HG03103 (cell line): Measurements from ENCODE around the gene ENOX1.

Source experiments
- ATAC-seq: cut with Tn5 transposase; IDR thresholded peaks from one replicate; pipeline ENCODE4 v1.9.1; 2021; ENCODE audit warnings: low read depth; ENCODE audit not compliant: unreplicated experiment

The ENOX1 gene

GRCh38 chr13:43785650-43786471 lies 911 bp downstream of the ENOX1 start:
- no peak for ATAC-seq

DNA sequence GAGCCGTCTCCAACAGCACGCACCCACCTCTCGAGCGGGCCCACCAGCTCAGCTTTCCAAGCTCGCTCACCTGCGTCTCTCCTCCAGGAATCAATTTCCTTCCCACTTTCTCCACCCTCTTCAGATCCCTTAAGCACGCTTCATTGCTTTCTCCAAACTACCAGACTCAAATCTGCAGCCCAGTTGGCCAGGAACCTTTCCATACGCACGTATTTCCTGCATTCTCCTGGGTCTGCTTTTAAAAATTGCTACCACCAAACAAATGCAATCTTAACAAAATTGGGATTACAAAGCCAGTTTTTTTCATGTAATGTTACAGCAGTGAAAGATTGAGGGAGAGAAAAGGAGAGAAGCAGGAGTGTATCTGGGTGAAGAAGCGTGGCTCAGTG lies 1.5 kb downstream of the ENOX1 start:
- ATAC-seq, result no peak

DNA sequence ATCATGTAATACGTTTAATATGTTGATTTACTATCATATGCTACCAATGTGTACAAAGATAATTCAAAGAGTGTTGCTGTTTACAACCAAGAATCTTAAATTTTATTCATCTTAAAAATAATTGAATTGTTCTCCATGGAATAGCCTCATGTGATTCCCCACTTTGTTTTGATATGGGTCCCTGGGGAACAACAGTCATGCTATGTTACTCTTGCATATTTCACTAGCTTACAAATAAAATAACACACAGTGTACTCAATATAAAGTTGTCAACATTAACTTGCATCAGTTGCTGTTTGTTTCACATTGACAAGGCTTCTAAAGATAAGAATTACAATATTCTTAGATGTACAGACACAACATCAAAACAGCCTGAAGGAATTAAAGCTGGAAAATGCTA lies 2.3 kb downstream of the ENOX1 start:
- ATAC-seq, result no peak

GRCh38 chr13:43783820-43784219 lies 3.0 kb downstream of the ENOX1 start:
- no peak for ATAC-seq

DNA sequence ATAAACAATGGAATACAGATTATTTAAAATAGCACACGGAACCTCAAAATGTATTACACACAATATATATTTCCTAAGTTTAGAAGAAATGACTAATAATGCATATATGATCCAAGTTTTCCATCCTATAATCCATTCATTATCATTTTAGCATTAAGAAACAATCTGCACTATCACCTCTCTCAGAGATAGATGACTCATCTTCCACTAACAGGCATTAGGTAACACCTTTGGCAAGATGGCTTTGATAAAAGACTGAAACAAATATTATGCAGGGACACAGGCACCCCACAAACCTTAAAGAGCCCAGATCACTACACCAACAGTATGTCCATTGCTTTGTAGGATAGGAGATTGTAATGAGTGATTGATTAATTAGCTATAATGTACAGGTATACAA lies 4.1 kb downstream of the ENOX1 start:
- no peak for ATAC-seq

DNA sequence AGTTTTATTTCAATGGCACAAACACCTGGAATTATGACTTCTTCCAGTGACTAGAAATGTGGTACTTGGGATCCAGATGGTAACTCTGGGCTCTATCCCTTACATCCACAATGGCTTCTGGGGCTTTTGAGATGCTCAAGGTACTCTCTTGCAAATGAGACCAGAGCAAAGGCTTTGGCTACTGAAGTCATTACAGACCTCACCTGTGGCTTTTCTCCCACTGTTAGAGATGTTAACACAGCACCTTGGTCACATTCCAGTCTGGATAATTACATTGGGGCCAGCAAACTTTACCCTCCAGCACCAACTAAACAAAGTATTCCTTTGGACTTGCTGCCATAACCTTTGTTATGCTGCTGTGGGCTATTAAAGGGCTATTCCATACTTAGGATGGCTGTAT lies 6.1 kb downstream of the ENOX1 start:
- no peak for ATAC-seq

GRCh38 chr13:43776501-43777079 lies 10.2 kb downstream of the ENOX1 start:
- no peak for ATAC-seq

DNA sequence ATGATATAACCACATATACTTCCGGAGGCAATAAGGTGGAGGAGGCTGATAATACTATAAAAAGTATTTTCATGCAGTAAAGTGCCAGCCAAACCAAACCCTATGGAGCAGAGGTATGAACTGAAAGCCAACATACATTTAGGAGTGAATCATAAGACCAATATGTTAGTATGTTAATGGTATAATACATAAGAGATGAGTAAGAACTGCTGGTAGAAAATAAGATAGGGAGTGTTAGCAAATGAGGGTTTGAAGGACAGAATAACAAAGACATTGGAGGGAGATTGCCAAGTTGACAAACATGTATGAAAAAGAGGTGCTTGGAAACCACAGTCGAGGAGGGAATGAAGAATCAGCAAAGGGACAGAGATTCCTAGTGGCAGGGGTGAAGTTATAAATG lies 10.8 kb downstream of the ENOX1 start:
- ATAC-seq, result no peak

DNA sequence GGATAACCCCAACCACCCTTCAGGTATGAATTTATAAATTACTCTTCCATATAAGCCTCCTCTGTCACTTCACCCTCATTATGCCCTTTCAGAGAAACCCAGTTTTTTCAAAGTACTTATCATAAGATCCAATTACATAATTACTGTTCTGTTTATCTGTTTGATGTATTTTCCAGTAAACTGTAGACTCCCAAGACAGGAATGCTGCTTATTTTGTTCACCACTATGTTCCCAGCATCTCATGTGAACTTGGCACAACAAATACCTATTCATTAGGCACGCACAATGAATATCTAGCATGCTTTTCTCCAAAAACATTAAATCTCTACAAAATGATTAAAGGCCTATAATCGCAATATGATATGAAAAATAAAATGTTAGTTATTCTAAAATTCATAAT lies 13.2 kb downstream of the ENOX1 start:
- ATAC-seq, result no peak

DNA sequence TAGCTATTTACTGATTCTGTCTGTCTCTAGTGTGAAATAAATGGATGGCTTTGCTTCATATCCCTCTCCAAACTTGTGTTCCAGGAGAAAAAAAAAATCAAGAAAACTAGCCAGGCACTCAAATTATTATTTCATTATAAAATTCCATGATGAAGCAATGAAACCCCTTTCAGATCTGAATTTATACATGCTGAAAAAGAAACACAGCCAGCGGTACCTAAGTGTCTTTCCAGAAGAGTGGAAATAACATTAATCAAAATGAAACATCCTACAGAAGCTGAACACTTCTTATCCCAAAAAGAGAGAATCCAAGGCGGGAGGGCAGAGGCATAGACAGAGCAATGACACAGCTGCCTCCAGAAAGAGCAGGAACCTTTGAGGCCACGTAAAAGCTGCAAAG lies 15.9 kb downstream of the ENOX1 start:
- no peak for ATAC-seq

- no peak for ATAC-seq
These were observed 17.2 kb downstream of the ENOX1 start for GRCh38 chr13:43769529-43769928.

GRCh38 chr13:43767341-43767931 lies 19.3 kb downstream of the ENOX1 start:
- ATAC-seq, result no peak

DNA sequence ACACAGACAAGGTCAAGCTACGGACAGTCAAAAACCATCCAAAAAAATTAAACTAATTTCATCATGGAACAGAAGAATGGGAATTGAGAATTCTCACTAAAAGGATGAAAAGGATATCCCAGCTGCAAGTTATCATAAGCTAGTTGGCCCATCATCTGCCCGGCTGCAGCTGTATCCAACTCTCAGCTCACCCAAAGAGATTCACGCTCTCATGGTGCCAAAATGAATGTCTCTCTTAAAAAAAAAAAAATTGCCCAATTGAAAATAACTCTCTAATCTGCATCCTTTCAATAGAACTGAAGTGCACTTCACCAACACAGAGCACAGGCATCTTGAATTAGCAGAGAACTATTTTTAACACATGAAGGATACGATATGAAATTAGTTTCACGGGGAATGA lies 20.0 kb downstream of the ENOX1 start:
- no peak for ATAC-seq

DNA sequence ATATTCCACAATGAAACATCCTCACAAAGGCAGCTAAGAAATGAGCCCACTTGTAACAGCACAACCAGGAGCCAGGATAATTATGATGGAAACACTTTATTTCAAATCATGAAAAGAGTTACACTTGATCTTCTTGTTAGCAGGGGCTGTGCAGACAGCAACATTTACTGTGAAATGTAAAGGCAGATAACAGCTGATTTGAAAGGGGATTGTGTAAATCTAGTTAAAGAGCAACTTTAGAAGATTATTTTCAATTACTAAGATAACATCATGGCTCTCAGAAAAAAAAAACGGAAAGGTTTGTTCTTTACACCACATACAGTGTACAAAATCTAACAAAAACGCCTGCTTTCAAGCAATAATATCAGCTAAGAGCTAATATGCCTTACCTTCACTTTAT lies 22.4 kb downstream of the ENOX1 start:
- no peak for ATAC-seq

DNA sequence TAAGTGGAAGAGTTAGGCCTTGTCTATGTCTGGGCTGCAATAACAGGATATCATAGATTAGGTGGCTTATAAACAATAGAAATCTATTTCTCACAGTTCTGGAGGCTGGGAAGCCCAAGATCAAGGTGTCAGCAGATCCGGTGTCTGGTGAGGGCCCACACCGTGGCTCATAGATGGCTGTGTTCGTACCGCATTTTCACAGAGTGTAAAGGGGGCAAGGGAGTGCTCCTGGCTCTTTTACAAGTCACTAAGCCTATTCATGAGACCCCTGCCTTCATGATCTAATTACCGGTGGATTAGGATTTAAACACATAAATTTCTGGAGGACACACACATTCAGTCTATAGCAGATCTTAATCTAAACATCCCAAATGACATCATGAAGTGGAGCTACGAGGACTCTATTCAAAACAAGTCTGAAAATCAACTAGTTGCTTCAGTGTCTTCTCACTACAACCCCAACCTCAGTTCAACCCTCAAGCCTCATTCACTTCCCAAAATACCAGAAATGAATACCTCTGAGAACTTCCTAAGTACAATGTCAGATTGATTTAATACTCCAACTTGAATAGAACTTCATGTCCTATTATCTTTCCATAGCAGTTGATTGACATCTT lies 23.5 kb downstream of the ENOX1 start:
- no peak for ATAC-seq

DNA sequence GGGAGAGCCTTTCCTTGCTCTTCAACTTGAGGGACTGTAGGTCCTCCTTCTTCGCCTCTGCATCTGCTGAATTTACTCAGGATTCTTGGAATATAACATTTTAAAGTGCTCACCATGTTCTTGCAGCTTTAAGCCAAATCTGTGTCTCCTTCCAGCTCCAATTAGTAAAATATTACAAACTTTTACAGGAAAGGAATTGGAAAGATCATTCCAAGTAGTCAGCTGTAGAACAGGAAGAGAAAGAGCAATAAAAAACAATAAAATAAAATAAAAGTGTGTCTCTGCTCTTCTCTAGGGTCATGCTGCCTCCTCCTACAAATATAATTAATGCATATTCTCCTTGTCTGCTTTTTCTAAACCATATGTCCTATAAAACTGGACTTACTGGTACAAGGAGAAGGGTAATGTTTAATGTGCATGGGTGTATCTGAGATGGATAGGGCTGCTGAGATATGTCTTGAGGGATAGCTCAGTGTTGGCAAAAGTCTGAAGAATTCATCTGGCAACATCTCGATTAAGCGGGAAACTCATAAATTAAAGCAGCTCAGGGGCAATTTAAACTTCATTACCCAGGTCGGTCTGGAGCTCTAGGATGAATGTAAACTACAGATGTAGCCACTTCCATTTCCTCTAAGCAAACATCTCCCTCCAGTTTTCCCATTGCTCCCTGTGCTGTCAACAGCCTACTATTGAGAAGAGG lies 25.0 kb downstream of the ENOX1 start:
- ATAC-seq, result no peak

DNA sequence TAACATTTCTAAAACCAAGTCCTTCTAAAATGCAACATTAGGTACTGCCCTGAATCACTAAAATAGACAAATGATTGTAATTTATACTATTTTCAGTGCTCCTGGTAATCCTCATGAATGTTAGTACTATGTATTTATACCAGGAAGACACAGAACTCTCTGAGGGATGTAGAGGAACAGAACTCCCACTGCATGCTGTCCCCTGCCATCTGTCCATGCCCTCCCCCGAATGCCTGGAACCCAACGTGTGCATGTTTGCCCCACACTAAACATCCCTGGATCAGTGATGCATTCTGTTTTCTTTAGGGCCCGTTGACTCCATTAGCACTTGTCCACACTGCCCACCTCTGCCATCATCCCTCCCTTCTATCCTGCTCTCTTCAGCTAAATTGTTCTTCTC lies 26.5 kb downstream of the ENOX1 start:
- ATAC-seq, result no peak

DNA sequence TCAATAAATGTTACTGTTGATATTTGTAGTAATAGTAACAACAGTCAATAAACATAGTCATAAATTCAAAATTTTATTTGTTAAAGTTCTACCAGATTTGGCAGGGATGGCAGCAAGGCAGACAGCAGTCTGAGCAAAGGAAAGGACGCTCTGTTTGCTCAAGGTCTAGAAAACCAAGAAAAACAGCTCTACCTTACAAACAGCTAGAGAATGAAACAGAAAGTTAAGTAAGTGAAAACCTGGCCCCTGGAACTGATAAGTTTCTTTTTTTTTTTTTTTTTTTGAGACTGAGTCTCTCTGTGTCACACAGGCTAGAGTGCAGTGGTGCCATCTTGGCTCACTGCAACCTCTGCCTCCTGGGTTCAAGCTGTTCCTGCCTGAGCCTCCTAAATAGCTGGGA lies 27.9 kb downstream of the ENOX1 start:
- ATAC-seq, result no peak

DNA sequence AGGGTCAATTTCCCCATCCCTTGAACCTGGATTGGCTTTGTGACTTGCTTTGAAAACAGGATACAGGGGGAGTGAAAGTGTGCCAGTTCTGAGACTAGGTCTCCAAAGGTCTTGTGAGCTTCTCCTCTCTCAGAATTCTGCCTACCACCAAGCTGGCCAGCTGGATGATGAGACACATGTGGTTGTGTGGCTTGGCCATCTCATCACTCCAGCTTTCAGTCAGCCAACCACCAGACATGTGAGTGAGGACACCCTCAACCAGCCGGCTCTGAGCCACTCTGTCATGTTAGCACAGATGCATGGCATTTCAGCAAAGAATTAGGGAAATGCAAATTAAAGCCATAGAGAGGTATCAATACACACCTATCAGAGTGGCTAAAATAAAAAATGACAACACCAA lies 29.5 kb downstream of the ENOX1 start:
- ATAC-seq, result no peak

- no peak for ATAC-seq
These were observed 30.9 kb downstream of the ENOX1 start for GRCh38 chr13:43755844-43756243.

GRCh38 chr13:43751624-43752023 lies 35.1 kb downstream of the ENOX1 start:
- no peak for ATAC-seq
